IPS-11a (cell line): Measurements from ENCODE around the gene PAIP2.
"Not testable (repeated sequence)": the region's sequence is repeated elsewhere in the genome, so short reads cannot be mapped to it uniquely, and the experiment has no call there.

Experiments used
- H3K4me3 ChIP-seq: one replicate; pipeline ENCODE4 v1.5.1; 2013; ENCODE audit warnings: low read depth, low read length, control low read depth

The PAIP2 gene

GRCh38 chr5:139341689-139342422, at the start of gene PAIP2:
Gene PAIP2 (plus strand): TSS chr5:139341854. CDS start chr5:139363785, 21,931 bp downstream.
- peak within 1 kb of the TSS; percentile 99 for H3K4me3 ChIP-seq

GRCh38 chr5:139293202-139293506, 48.5 kb upstream of the PAIP2 start:
- H3K4me3 ChIP-seq, result peak overlapping the region; percentile 98

- peak within 1 kb of the TSS; percentile 98 for H3K4me3 ChIP-seq
These were observed 47.9 kb upstream of the PAIP2 start, which contains the start of gene MATR3 for GRCh38 chr5:139293507-139294373. Gene MATR3 (plus strand): TSS chr5:139293740. CDS start chr5:139307416, 13,676 bp downstream.

GRCh38 chr5:139294374-139295165, 47.1 kb upstream of the PAIP2 start:
- peak overlapping the region; percentile 98 for H3K4me3 ChIP-seq

- H3K4me3 ChIP-seq, result peak overlapping the region; percentile 98
These were observed 46.2 kb upstream of the PAIP2 start for GRCh38 chr5:139295346-139296057.

- H3K4me3 ChIP-seq, result no peak overlapping the region
These were observed 45.5 kb upstream of the PAIP2 start for GRCh38 chr5:139296198-139296597.

- H3K4me3 ChIP-seq, result no peak overlapping the region
These were observed 44.8 kb upstream of the PAIP2 start for GRCh38 chr5:139296862-139297326.

- no peak overlapping the region for H3K4me3 ChIP-seq
These were observed 44.1 kb upstream of the PAIP2 start for GRCh38 chr5:139297439-139298133.

- no peak overlapping the region for H3K4me3 ChIP-seq
These were observed 43.4 kb upstream of the PAIP2 start for GRCh38 chr5:139298242-139298641.

- no peak overlapping the region for H3K4me3 ChIP-seq
These were observed 42.2 kb upstream of the PAIP2 start for GRCh38 chr5:139299486-139299885.

- H3K4me3 ChIP-seq, result no peak overlapping the region
These were observed 39.7 kb upstream of the PAIP2 start for GRCh38 chr5:139301808-139302499.

- no peak overlapping the region for H3K4me3 ChIP-seq
These were observed 37.0 kb upstream of the PAIP2 start for GRCh38 chr5:139304391-139305324.

- no peak overlapping the region for H3K4me3 ChIP-seq
These were observed 35.5 kb upstream of the PAIP2 start for GRCh38 chr5:139306197-139306596.

- no peak overlapping the region for H3K4me3 ChIP-seq
These were observed 34.9 kb upstream of the PAIP2 start for GRCh38 chr5:139306628-139307379.

- H3K4me3 ChIP-seq, result no peak overlapping the region
These were observed 32.9 kb upstream of the PAIP2 start for GRCh38 chr5:139308797-139309196.

GRCh38 chr5:139310715-139311186, 30.9 kb upstream of the PAIP2 start:
- H3K4me3 ChIP-seq, result not testable (repeated sequence)

GRCh38 chr5:139312075-139312474, 29.6 kb upstream of the PAIP2 start:
- H3K4me3 ChIP-seq, result no peak overlapping the region
